HepG2 (cell line): Measurements from ENCODE around the gene CEP68. TPM values are rescaled to one million over a fixed set of nuclear protein-coding genes. Genes with fewer than 3 reads are reported as not detected.
A peak's percentile ranks its signal among the peaks of the same experiment; 100 is the strongest.

ENCODE experiments used
- ATF1 ChIP-seq: IDR thresholded peaks from 2 replicates; pipeline ENCODE4 v1.6.1; 2016; ENCODE audit warnings: mild to moderate bottlenecking, control low read depth
- CHD2 ChIP-seq: IDR thresholded peaks from 2 replicates; pipeline ENCODE4 v1.6.1; 2011; ENCODE audit warnings: low read depth, low read length, improper control_type of control experiment
- CREB1 ChIP-seq, 2 experiments: fragments of 450-650 bp in 1 of 2; IDR thresholded peaks; 2 replicates each; pipeline ENCODE4 v1.6.1; 2016 to 2017; ENCODE audit warnings: control low read depth in 1 of 2, mild to moderate bottlenecking in 1 of 2, missing compliant biosample characterization in 1 of 2, missing genetic modification characterization in 1 of 2
- PITX1 ChIP-seq: sonication (generic); formaldehyde crosslinking; IDR thresholded peaks from 2 replicates; pipeline ENCODE4 v1.5.1; 2020; ENCODE audit warnings: mild to moderate bottlenecking, missing genetic modification reagents
- POLR2A ChIP-seq, 2 experiments: IDR thresholded peaks; 2 replicates each; pipeline ENCODE4 v1.6.1; 2011; ENCODE audit warnings: low read depth in 2 of 2, low read length in 2 of 2, mild to moderate bottlenecking in 1 of 2, moderate library complexity in 1 of 2; ENCODE audit not compliant: insufficient read depth in 1 of 2
- RBAK ChIP-seq: sonication (generic); formaldehyde crosslinking; IDR thresholded peaks from 2 replicates; pipeline ENCODE4 v1.5.1; 2020; ENCODE audit warnings: mild to moderate bottlenecking, missing genetic modification reagents
- SMAD9 ChIP-seq: sonication (generic); formaldehyde crosslinking; IDR thresholded peaks from 2 replicates; pipeline ENCODE4 v1.5.1; 2020; ENCODE audit warnings: mild to moderate bottlenecking, missing genetic modification reagents
- SP2 ChIP-seq: sonication (generic); formaldehyde crosslinking; IDR thresholded peaks from 2 replicates; pipeline ENCODE4 v1.5.1; 2020; ENCODE audit warnings: mild to moderate bottlenecking, missing genetic modification reagents
- ZBTB20 ChIP-seq: sonication (generic); formaldehyde crosslinking; IDR thresholded peaks from 2 replicates; pipeline ENCODE4 v1.8.1; 2023; ENCODE audit warnings: missing genetic modification reagents, low read depth, mild to moderate bottlenecking, borderline replicate concordance
- ZNF367 ChIP-seq: sonication (generic); formaldehyde crosslinking; IDR thresholded peaks from 2 replicates; pipeline ENCODE4 v1.4.0; 2020; ENCODE audit warnings: missing genetic modification reagents, borderline replicate concordance
- ZNF780A ChIP-seq: sonication (generic); formaldehyde crosslinking; IDR thresholded peaks from 2 replicates; pipeline ENCODE4 v1.8.0; 2022; ENCODE audit warnings: mild to moderate bottlenecking, missing genetic modification reagents, moderate library complexity
- polyA plus RNA-seq, 8 experiments: library from polyadenylated mRNA; depleted of rRNA in 3 of 8; stranded (reverse) in 7 of 8; unstranded in 1 of 8; fragments of >200 nt; fragmentation: Illumina TruSeq in 4 of 8; extraction: Trizol in 4 of 8; gene quantifications; 2 replicates each; pipeline versions ENCODE4 v1.2.1 to v1.2.3, GENCODE V29; 2011 to 2016; ENCODE audit warnings: low read depth in 4 of 8, missing spikeins in 1 of 8, mixed read lengths in 1 of 8; ENCODE audit not compliant: insufficient read depth in 1 of 8
- total RNA-seq, 5 experiments: library from RNA; depleted of rRNA; stranded (reverse); fragments of >200 nt; fragmentation: Illumina TruSeq; extraction: Trizol; gene quantifications; 2 replicates each; pipeline ENCODE4 v1.2.3, GENCODE V29; 2016; ENCODE audit warnings: low read depth in 1 of 5
- TF ChIP-seq, protein P1 (sequence below): sonication (generic); formaldehyde crosslinking; IDR thresholded peaks from 2 replicates; pipeline ENCODE4 v1.5.1; 2020; ENCODE audit warnings: mild to moderate bottlenecking, missing genetic modification reagents, borderline replicate concordance
- TF ChIP-seq, protein P2 (sequence below): sonication (generic); formaldehyde crosslinking; IDR thresholded peaks from 2 replicates; pipeline ENCODE4 v1.9.0; 2021; ENCODE audit warnings: missing genetic modification reagents, mild to moderate bottlenecking, borderline replicate concordance
- TF ChIP-seq, protein P3 (sequence below): sonication (generic); formaldehyde crosslinking; IDR thresholded peaks from 2 replicates; pipeline ENCODE4 v1.9.0; 2021; ENCODE audit warnings: missing genetic modification reagents, mild to moderate bottlenecking, borderline replicate concordance

The CEP68 gene
- total and polyA plus RNA-seq, 2 of the 13 experiments (the other 11 are each of a cell fraction or from before 2014, with no cell fraction given) = 5.7 to 9.3 TPM

DNA sequence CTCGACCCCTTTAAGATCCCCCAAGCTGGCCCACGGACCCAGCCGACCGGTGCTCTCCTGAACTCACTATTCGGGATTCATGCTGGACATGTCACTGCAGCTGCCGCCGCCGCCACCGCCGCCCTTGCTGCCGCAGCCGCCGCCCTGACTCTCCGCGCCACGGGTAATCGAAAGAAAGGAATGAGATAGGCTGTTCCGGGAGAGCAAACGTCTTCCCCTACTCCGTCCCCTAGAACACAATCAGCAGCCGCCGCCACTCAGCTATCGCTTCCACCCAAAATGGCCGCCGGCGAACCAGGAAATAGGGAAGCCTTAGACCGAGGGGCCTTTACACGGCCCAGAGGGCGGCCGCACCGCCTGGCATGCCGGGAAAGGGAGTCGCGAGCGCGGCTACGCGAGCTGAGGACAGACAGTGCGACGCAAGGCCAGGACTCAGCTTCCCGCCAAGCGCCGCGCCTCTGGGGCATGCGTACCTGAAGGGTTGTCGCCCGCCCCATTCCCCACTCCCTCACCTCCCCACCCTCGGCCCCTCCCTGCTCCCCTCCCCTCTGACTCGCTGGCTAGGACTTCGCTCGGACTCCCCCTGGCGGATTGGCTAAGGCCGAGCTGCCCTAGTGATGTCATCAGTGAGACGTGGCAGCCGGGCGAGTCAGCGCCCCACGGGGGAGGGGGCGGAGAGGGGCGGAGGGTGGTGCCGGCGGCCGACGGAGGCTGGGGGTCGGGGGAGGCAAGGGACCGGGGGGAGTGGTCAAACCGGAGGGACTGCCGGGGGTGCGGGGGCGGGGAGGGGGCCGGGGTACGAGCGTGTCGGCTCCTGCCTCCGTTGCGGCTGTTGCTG, 73.8 kb downstream of the CEP68 start, which contains the start of gene RAB1A (continued):
- TF ChIP-seq ZBTB20 (no peak), POLR2A (IDR thresholded peaks at IDR 0.05; ENCODE audit: insufficient read depth in 1 of 2, low read depth in 2 of 2, low read length in 2 of 2) (peak; percentile 88 to 93), ZNF367 (CRISPR knock-in tag) (no peak), SP2 (CRISPR knock-in tag) (peak; percentile 72), RBAK (CRISPR knock-in tag) (no peak), SMAD9 (CRISPR knock-in tag) (no peak), CHD2 (no peak), ATF1 (peak; percentile 76), ZNF780A (peak; percentile 61; the same call in 1 of the 2 replicates), PITX1 (peak; percentile 67; the same call in 1 of the 2 replicates), CREB1 (IDR thresholded peaks at IDR 0.05) (peak; percentile 92), CREB1 (CRISPR knock-in tag; IDR thresholded peaks at IDR 0.05) (peak; percentile 94)
- TF ChIP-seq, protein P1, sequence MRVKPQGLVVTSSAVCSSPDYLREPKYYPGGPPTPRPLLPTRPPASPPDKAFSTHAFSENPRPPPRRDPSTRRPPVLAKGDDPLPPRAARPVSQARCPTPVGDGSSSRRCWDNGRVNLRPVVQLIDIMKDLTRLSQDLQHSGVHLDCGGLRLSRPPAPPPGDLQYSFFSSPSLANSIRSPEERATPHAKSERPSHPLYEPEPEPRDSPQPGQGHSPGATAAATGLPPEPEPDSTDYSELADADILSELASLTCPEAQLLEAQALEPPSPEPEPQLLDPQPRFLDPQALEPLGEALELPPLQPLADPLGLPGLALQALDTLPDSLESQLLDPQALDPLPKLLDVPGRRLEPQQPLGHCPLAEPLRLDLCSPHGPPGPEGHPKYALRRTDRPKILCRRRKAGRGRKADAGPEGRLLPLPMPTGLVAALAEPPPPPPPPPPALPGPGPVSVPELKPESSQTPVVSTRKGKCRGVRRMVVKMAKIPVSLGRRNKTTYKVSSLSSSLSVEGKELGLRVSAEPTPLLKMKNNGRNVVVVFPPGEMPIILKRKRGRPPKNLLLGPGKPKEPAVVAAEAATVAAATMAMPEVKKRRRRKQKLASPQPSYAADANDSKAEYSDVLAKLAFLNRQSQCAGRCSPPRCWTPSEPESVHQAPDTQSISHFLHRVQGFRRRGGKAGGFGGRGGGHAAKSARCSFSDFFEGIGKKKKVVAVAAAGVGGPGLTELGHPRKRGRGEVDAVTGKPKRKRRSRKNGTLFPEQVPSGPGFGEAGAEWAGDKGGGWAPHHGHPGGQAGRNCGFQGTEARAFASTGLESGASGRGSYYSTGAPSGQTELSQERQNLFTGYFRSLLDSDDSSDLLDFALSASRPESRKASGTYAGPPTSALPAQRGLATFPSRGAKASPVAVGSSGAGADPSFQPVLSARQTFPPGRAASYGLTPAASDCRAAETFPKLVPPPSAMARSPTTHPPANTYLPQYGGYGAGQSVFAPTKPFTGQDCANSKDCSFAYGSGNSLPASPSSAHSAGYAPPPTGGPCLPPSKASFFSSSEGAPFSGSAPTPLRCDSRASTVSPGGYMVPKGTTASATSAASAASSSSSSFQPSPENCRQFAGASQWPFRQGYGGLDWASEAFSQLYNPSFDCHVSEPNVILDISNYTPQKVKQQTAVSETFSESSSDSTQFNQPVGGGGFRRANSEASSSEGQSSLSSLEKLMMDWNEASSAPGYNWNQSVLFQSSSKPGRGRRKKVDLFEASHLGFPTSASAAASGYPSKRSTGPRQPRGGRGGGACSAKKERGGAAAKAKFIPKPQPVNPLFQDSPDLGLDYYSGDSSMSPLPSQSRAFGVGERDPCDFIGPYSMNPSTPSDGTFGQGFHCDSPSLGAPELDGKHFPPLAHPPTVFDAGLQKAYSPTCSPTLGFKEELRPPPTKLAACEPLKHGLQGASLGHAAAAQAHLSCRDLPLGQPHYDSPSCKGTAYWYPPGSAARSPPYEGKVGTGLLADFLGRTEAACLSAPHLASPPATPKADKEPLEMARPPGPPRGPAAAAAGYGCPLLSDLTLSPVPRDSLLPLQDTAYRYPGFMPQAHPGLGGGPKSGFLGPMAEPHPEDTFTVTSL (CRISPR knock-in tag) = peak; percentile 6; the same call in 1 of the 2 replicates
- TF ChIP-seq, protein P2, sequence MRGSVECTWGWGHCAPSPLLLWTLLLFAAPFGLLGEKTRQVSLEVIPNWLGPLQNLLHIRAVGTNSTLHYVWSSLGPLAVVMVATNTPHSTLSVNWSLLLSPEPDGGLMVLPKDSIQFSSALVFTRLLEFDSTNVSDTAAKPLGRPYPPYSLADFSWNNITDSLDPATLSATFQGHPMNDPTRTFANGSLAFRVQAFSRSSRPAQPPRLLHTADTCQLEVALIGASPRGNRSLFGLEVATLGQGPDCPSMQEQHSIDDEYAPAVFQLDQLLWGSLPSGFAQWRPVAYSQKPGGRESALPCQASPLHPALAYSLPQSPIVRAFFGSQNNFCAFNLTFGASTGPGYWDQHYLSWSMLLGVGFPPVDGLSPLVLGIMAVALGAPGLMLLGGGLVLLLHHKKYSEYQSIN (CRISPR knock-in tag) = no peak
- TF ChIP-seq, protein P3, sequence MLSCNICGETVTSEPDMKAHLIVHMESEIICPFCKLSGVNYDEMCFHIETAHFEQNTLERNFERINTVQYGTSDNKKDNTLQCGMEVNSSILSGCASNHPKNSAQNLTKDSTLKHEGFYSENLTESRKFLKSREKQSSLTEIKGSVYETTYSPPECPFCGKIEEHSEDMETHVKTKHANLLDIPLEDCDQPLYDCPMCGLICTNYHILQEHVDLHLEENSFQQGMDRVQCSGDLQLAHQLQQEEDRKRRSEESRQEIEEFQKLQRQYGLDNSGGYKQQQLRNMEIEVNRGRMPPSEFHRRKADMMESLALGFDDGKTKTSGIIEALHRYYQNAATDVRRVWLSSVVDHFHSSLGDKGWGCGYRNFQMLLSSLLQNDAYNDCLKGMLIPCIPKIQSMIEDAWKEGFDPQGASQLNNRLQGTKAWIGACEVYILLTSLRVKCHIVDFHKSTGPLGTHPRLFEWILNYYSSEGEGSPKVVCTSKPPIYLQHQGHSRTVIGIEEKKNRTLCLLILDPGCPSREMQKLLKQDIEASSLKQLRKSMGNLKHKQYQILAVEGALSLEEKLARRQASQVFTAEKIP = no peak
